IPS-NIHi7 (cell line): ENCODE results near the gene NFYB.
"Not testable (repeated sequence)": the region's sequence is repeated elsewhere in the genome, so short reads cannot be mapped to it uniquely, and the experiment has no call there.

ENCODE experiments used
- DNase-seq: peaks from one replicate; pipeline ENCODE4 v3.0.0; 2012; ENCODE audit warnings: mixed read lengths; ENCODE audit errors: extremely low spot score

The NFYB gene

DNA sequence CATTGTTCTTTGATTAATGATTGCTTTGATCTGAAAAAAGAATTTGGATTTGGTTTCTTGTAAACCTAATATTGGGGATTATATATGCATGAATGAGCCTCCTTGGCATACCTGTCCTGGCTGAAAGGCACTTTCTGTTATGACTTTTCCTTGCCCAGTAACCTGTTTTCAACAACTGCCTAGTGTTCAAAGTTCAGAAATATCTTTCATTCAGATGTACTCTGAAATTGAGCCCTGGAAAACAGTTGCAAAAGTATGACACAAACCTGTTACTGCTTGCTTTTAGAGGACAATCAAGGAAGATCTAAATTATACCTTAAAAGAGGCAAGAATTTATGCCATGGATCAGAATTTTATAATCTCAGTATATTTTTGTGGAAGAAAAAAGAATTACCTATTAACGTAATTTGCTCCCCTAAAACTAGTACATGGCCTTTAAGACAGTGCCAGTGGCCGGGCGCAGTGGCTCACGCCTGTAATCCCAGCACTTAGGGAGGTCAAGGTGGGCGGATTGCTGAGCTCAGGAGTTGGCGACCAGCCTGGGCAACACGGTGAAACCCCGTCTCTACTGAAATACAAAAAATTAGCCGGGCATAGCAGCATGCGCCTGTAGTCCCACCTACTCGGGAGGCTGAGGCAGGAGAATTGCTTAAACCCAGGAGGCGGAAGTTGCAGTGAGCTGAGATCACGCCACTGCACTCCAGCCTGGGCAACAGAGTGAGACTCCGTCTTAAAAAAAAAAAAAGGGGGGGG, 23.0 kb downstream of the NFYB start:
- DNase-seq, result not testable (repeated sequence)

DNA sequence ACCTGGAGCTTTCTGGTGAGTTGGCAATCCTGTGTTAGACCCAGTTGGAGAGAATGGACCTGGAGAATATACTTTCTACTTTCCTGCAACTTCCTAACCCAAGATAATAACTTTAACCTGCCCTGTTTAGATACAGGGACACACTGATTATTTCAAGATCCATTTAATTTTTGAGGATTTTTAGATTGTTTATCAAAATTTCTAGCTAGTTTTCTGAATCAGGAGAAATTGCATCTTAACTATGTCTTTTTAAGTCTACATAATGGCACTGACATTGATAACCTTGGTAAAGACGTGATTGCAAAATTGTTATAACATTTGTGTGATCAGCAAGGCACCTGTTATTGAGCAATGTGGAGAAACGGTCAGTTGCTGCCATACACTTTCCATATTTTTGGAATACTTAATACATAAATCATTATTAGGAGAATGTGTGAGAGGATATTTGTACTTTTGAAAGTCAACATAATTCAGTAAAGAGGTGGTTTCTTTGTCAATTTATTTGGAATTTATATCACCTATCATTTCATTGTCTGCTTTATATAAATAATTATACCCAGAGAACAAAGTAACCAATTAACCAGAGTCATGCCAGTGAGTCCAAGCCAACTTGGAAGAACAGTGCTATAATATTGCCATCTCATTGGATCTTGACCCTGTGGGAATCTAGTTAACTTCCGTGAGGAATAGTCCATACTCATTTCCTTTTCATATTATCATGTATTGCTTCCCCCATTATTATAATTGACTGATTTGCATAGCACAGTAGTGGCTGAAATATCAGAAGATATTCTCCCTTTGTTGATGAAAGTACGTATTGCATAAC, 28.4 kb downstream of the NFYB start:
- DNase-seq, result no peak

DNA sequence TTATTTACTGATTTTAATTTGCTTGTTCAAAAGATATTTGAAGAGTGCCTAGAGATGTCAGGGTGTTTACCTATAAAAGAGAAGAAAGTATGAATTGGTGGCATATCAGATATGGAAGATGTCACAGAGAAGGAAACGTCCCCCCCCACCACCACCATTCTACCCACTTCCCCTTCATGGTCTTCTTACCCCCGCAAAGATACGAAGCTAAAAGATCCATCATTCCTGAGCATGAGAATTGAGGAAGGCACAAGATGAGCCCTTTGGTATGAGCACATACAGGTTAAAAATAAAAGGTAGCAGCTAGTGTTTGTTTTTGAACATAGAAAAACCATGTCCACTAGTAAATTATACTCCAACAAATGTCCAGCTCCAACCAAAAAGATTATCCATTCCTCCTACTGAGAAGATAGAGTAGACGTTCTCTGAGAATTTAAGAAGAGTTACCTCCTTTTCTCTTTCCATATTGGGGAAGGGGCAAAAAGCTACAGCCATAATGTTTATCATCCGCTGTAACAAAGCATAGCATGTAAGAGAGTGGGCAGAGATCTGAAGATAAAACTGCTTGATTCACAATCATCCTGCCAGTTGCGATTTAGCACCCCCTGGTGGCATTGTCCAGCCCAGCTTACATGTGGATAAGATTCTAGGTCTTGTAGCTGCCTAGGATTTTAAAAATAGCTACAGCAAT, 29.1 kb downstream of the NFYB start:
- peak; percentile 76 for DNase-seq

DNA sequence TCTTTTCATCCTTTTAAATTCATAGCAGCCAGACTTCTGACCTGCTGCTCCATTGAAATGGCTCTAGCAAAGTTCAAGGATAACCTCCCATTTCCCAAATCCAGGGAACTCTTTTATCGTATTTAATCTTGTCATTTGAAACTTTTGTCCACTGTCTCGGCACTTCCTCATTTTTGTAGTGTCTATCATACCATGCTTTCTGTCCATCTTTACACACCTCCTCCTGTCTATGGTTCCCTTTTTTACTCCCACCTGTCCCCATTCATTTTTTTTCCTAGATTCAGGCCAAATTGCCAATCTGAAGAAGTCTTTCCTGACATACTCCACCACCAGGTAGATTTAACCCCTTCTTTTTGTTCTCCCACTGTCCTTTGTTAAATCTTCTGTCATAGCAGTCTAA, 31.0 kb downstream of the NFYB start:
- DNase-seq, result no peak

DNA sequence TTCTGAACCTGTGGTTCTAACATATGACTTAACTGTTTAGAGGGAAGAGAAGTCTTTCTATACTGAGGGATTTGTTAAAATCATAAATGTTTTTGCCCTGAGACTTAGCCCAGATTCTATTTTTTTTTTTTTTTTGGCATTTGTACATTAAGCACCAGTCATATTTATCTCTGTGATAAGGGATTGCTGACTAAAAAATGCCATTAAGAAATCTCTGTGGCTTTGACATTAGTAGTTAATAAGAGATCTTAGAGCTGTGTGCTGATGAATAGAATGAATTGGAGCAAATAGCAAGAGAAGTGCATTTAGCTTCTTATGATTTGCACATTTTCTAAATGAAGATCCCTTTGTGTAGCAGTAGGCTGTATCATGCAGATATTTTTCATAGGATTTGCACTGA, 32.5 kb downstream of the NFYB start:
- DNase-seq, result no peak

DNA sequence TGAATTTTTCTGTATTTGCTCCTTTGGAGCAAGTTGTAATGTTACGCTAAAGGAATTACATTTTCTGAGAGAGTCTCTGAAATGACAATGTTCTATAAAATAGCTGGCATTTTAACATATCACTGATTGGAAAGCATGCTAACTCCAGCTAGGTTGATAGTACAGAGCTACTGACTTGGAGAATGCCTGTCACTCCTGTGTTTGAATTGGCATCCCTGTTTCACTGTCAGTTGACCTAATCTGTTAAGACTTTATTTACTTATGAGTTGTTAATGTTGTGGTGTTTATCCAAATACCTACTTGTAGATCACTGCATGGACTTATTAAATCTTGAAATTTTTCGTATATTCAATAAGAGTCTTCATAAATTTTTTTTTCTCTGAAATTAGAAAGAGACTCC, 40.1 kb downstream of the NFYB start:
- DNase-seq, result no peak

DNA sequence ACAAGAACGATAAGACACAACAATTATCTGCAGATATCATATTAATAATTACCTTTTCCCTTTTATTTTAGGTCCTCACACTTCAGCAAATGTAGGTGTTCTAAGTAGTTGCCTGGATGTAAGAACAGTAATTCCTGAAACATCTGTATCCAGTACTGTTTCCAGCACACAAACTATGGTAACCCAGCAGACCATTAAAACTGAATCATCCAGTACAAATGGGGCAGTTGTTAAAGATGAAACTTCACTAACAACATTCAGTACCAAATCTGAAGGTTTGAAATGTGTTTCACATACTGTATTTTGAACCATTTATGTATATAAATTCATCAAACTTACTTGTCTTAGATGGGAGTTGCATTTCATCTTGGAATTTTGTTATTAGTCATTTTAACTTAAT, 42.7 kb downstream of the NFYB start:
- no peak for DNase-seq

DNA sequence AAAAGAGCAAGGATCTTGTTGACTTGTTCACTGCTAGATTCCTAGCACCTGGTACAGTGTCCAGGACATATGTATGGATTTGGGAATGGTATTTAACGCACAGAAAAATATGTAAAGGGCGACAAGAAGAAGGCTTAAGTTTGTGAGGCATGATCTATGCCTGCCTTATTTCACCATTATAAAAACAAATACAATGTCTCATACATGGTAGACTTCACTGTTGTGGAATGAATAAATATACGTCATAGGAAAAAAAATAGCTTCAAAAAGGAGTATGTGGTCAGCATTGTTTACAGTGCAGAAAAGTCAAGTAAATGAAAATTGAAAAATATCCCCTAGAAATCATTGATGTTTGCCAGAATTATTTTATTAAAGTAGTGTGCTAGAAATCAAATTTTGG, 43.7 kb downstream of the NFYB start:
- DNase-seq, result no peak

DNA sequence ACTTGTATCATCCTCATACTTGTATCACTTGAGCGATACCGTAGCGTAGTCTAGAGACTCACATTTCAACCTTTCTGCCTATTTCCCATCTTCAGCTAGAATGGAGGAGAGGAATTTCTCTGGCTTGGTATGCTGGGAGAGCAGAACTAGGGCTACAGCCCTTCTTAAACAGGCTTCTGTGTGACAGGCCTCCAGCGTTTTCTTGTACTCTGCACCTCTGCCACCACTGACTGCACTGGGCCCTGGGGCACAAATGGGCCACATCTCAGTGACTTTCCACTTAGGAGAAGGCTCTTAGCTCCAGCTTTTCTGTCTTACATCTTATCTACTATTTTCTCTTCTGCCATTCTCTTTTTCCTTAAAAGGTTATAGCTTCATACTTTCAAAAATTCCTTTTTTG, 46.9 kb downstream of the NFYB start:
- DNase-seq, result no peak

DNA sequence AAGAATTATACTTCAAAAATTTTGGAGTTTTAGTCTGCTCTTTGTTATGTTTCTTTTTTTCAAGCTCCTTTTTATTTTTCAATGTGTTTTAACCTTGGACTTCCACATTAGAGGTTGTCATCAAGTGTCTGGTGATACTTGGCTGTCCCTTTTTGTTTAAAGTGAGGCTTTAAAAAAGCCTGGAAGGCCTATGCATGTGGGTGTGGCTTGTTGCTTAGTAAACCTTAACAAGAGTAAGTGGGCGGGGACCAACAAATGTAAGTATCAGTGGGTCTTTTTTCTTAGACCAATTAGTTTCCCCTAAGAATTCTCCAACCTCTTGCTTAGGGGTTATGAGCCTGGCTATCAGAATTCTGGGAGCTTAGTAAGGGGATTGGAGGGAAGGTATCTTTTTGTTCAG, 47.3 kb downstream of the NFYB start:
- peak; percentile 22 for DNase-seq

DNA sequence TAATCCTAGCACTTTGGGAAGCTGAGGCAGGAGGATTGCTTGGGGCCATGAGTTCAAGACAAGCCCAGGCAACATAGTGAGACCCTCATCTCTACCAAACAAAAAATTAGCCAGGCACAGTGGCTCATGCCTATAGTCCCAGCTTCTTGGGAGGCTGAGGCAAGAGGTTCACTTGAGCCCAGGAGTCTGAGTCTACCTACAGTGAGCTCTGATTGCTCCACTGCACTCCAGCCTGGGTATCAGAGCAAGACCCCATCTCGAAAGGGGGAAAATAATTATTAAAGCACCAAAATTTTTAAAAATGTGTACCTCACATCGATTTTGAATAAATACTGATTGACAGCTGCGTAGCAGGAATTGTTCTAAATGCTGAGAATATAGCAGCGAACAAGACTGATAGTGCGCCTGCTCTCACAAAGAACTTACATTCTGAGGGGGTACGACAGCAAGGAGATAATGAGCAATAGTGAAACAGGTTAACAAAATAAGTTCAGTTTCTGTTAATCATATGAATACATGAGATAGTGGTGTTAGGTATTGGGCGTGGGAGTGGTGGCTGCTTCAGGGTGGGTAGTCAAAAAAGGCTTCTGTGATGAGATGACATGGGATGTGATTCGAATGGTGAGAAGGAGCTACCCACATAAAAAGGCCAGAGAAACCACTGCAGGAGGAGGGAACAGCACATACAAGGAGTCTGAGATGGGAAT, 54.1 kb downstream of the NFYB start:
- no peak for DNase-seq

DNA sequence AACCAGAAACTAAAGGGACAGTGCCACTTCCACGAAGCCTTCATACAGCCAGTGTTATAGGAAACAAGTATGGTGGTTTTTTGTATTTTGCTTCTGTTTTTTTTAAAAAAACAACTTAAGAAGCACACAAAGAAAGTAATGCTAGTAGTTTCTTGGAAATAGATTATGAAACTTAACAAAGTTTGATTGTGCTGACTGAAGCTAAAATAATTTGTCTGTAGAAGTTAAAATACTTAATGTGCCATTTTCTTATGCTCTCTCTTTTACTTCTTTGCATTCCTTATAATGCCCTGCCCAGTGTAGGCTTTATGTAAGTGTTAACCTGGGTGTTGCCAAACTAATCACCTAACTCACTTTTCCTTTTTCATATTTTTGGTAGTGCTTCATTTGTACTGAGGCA, 57.2 kb downstream of the NFYB start:
- no peak for DNase-seq

DNA sequence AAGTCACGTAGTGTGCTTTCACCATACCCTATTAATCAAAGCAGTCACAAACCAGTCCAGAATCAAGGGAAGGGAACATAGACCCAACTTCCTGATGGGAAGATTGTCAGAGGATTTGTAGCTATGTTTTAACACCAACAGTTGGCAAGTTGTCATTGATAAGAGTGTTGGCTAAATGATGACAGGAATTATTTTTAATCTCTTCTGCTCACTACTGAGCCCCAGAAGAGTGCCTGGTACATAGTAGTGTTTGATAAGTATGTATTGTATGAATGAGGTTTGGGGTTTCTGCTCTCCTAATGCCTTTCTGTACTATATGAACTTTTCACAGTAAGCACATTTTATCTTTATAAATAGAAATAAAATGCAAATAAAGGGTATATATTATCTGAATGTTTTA, 59.0 kb downstream of the NFYB start:
- DNase-seq, result no peak

DNA sequence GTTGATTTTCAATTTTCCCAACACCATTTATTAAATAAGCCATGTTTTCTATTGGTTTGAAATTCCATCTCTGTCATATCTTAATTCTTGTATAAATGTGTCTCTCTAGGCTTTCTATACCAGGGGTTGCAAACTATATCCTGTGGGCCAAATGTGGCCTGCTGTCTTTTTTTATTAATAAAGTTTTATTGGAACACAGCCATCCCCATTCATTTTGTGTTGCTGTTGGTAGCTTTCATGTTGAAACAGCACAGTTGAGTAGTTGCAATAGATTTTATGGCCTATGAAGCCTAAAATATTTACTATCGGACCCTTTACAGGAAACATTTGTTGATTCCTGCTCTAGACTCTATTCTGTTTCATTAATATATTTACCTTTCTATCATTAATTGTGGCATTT, 64.3 kb downstream of the NFYB start:
- DNase-seq, result no peak

DNA sequence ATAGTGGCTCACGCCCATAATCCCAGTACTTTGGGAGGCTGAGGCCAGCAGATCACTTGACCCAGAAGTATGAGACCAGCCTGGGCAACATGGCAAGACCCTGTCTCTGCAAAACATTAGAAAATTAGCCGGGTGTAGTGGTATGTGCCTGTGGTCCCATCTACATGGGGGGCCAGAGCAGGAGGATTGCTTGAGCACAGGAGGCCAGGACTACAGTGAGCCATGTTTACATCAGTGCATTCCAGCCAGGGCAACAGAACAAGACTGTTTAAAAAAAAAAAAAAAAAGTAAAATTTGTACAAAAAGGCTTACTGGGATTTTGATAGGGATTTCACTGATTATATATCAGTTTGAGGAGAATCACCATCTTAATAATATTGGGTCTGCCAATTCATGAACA, 65.9 kb downstream of the NFYB start:
- no peak for DNase-seq
